Measurements from ENCODE around the gene ANO2.

DNA sequence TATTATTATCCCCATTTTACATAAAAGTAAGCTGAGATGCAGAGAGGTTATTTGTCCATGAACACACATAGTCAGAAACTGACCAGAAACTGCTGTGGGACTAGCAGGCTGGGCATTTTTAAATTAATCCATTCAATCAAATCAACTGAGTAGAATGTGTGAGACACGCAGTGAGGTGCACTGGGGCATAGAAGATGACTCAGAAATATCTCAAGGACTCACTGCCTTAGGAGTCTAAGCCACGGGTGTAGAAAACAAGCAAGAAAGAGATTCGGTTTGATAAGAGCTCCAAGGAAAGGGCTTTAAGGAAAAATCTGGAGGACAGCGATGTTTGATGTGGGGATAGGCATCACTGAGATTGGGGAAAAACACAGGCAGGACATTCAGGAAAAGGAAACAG, 127.8 kb downstream of the ANO2 start:
- TF ChIP-seq POLR2A (IDR thresholded peaks at IDR 0.05; ENCODE audit: low read length), result no peak
- TF ChIP-seq GATA1 (IDR thresholded peaks at IDR 0.05; ENCODE audit: low read depth, low read length), result no peak
